ENCODE data around the gene CD6. TPM values are rescaled to one million over a fixed set of nuclear protein-coding genes. Genes with fewer than 3 reads are reported as not detected.

The CD6 gene
- total RNA-seq, 2 donors from 2014 or later = 3.0 to 3.8 TPM

- intact Hi-C loops (cut with DNase I) = no loop called here
- Histone ChIP-seq H3K27me3 (no peaks in the 10 kb centered on the region), H3K4me3 (no peak overlapping the region), H3K4me1 (no peaks in the 10 kb centered on the region), H3K9ac (ENCODE audit: low read depth in 2 of 2, low read length in 2 of 2) (no peak overlapping the region), H3K9me3 (no peaks in the 10 kb centered on the region), H3K36me3 (no peaks in the 10 kb centered on the region), H3K27ac (no peak overlapping the region)
- TF ChIP-seq CTCF (IDR thresholded peaks at IDR 0.05) = no peak
- no peak for DNase-seq
These were observed 51.0 kb downstream of the CD6 start for GRCh38 chr11:61022311-61023085.

GRCh38 chr11:61023086-61023965 lies 51.8 kb downstream of the CD6 start:
- Histone ChIP-seq H3K9ac (ENCODE audit: low read depth in 2 of 2, low read length in 2 of 2) (no peak overlapping the region), H3K36me3 (no peaks in the 10 kb centered on the region), H3K4me3 (no peak overlapping the region), H3K27ac (no peak overlapping the region), H3K9me3 (no peaks in the 10 kb centered on the region), H3K4me1 (no peaks in the 10 kb centered on the region), H3K27me3 (no peaks in the 10 kb centered on the region)
- TF ChIP-seq CTCF (IDR thresholded peaks at IDR 0.05) = no peak
- intact Hi-C loops (cut with DNase I) = no loop called here
- DNase-seq = no peak

- intact Hi-C loops (cut with DNase I) = no loop called here
- TF ChIP-seq CTCF (IDR thresholded peaks at IDR 0.05) = no peak
- Histone ChIP-seq H3K27me3 (no peaks in the 10 kb centered on the region), H3K4me3 (no peak overlapping the region), H3K9me3 (no peaks in the 10 kb centered on the region), H3K9ac (ENCODE audit: low read depth in 2 of 2, low read length in 2 of 2) (no peak overlapping the region), H3K27ac (no peak overlapping the region), H3K36me3 (no peaks in the 10 kb centered on the region), H3K4me1 (no peaks in the 10 kb centered on the region)
- DNase-seq = no peak
These were observed 52.5 kb downstream of the CD6 start for GRCh38 chr11:61023966-61024295.

- Histone ChIP-seq H3K36me3 (no peaks in the 10 kb centered on the region), H3K9ac (ENCODE audit: low read depth in 2 of 2, low read length in 2 of 2) (no peak overlapping the region), H3K27ac (no peak overlapping the region), H3K4me1 (no peaks in the 10 kb centered on the region), H3K27me3 (no peaks in the 10 kb centered on the region), H3K4me3 (no peak overlapping the region), H3K9me3 (no peaks in the 10 kb centered on the region)
- no peak for TF ChIP-seq CTCF (IDR thresholded peaks at IDR 0.05)
- DNase-seq = no peak
- intact Hi-C loops (cut with DNase I) = no loop called here
These were observed 53.7 kb downstream of the CD6 start for GRCh38 chr11:61024938-61025820.

- Histone ChIP-seq H3K9ac (ENCODE audit: low read depth in 2 of 2, low read length in 2 of 2) (no peak overlapping the region), H3K27me3 (no peaks in the 10 kb centered on the region), H3K9me3 (no peaks in the 10 kb centered on the region), H3K4me1 (no peaks in the 10 kb centered on the region), H3K27ac (no peak overlapping the region), H3K4me3 (no peak overlapping the region), H3K36me3 (no peaks in the 10 kb centered on the region)
- intact Hi-C loops (cut with DNase I) = no loop called here
- no peak for DNase-seq
- TF ChIP-seq CTCF (IDR thresholded peaks at IDR 0.05) = no peak
These were observed 54.3 kb downstream of the CD6 start for GRCh38 chr11:61025821-61026120.

Measured in colonic mucosa (tissue), 4 donors.